GM18520 (cell line): ENCODE data around the gene TMTC1.

Experiments
- ATAC-seq: cut with Tn5 transposase; IDR thresholded peaks from one replicate; pipeline ENCODE4 v1.9.1; 2021; ENCODE audit not compliant: unreplicated experiment

The TMTC1 gene

DNA sequence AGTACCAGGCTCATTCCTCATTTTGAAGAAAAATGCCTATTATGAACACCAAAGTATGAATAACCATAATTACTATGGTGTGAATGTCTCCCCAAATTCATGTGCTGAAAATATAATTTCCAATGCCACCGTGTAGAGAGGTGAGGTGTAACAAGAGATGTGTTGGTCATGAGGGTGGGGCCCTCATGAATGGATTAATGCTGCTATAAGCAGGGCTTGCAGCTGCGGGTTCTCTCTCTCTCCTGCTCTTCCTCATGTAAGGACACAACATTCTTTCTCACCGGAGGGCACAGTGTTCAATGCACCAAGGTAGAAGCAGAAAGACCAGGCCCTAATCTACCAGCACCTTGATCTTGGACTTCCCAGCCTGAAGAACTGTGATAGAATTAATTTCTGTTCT lies 70.0 kb downstream of the TMTC1 start:
- ATAC-seq, result no peak

DNA sequence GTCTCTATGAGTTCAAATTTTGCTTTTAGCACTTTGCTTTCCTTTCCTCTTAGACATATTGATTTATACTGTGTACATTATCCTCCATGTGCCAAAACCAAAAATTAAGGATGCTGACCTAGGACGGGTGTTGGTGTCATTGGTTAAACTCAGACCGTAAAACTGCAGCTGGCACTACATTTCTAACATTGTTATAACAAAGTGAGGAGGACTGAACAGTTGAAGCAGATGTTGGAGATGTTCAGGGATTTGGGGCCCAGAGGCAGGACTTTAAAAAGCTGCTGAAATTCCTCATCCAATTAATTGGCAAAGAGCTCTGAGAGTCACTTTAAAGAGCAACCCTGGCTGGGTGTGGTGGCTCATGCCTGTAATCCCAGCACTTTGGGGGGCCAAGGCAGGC lies 72.4 kb downstream of the TMTC1 start:
- ATAC-seq, result no peak

GRCh38 chr12:29710104-29710503 lies 73.6 kb downstream of the TMTC1 start:
- no peak for ATAC-seq

DNA sequence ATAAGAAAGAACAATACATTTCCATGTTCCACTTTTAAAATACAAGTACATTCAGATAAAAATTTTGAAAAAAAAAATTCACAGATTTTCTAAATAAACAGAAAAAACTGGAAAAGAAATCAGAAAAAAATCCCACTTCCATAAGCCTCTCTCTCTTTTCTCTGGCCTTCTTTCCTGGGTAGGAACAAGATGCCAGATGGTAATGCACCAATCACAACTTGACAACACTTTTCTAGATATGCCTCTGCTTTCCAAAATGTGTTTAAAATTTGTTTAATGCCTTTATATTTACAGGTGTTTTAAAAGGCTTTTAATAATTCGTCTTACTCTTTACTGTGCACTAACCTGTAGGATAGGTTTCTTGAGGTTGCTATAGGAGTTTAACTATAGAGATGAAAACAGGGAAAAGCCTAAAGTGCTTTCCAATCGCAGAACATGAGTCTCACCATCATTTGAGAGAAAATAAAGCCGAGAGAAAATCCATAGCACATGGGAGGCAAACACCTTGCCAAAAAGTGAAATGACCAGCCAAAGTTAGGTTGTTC lies 74.2 kb downstream of the TMTC1 start:
- ATAC-seq, result no peak

DNA sequence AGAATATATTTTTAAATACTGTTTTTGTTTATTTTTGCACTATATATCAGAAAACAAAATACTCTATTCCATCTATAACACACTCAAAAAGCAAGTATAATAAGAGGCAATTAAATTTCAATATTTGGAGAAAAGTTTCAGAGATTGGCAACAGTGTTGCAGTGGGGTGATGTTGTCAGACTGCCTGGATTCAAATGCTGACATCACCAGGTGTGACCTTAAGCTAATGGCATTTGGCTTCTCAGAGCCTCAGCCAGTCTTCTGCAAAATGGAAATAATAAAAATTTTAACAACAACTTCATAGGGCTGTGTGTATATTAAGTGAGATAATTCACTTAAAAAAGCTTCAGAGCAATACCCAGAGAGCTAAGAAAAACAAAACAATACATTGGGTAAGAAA lies 74.7 kb downstream of the TMTC1 start:
- ATAC-seq, result no peak

DNA sequence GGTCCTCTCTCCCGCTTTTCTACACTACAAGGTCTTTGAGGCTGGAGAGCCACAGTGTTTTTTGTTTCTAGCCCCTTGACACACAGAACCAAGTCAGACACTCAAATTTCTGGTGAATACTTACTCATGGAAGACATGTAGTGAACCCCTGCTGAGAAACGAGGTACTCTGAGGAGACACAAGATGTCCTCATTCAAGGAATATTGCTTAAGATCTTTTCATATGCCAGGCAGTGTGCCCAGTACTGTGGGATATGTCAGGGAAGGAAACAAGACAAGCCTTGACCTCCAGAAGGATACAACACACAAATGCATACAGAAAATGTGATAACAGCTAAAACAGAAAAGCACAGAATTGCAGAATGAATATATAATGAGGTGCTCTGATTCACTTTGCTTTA lies 75.9 kb downstream of the TMTC1 start:
- no peak for ATAC-seq

GRCh38 chr12:29706311-29706710 lies 77.4 kb downstream of the TMTC1 start:
- no peak for ATAC-seq

DNA sequence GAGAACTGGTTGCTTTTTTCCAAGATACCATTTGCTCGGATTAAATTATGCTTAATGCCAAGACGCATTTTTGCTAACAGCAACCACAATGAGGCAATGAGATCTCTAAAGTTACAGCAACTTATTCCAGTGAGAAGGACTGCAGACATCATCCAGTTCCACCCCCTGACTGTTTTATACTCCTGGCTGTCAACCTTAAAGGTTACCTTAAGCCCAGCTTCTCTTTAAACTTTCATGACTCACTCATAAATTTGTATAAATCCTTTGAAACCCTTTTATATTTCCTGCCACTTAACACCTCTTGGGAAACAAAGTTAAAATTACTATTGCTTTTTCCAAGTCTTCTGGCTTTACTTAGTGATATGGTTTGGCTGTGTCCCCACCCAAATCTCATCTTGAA lies 80.2 kb downstream of the TMTC1 start:
- ATAC-seq, result no peak

GRCh38 chr12:29702972-29703371 lies 80.8 kb downstream of the TMTC1 start:
- ATAC-seq, result no peak

DNA sequence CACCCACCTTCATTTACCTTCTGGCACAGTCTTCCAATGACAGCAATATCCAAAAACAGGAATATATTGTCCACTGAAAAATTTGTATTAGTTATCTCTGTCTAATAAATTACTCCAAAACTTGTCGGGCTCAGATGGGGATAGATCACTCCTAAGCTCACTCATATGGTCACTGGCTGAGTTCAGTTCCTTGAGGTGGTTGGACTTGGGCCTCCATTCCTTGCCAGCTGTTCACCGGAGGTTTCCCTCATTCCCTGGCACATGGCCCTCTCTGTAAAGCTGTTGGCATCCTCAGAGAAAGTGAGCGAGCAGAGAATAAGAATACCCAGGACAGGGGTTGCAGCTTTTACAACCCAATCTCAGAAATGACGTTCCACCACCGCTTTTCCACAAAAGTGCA lies 81.5 kb downstream of the TMTC1 start:
- no peak for ATAC-seq

GRCh38 chr12:29700761-29701481 lies 82.8 kb downstream of the TMTC1 start:
- no peak for ATAC-seq

DNA sequence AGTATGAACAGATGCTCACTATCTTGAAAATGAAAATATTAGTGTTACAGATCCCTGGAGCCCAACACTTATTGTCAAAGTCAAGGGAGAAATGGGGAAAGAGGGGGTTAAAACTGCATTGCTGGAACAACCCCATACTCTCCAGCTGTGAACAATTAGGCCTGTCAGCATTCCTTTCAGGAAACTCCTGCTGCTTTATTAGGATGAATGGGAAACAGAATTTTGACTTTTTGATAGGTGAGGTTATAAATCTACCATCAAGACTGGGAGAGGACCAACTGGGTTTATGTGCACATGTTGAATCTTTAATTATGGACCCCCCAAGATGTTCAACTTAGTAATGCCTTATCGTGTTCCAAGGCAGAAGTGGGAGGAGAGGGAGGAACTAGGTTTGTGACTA lies 85.0 kb downstream of the TMTC1 start:
- no peak for ATAC-seq

- no peak for ATAC-seq
Measured at GRCh38 chr12:29695800-29696199, 87.9 kb downstream of the TMTC1 start.

GRCh38 chr12:29695026-29695425 lies 88.7 kb downstream of the TMTC1 start:
- no peak for ATAC-seq

DNA sequence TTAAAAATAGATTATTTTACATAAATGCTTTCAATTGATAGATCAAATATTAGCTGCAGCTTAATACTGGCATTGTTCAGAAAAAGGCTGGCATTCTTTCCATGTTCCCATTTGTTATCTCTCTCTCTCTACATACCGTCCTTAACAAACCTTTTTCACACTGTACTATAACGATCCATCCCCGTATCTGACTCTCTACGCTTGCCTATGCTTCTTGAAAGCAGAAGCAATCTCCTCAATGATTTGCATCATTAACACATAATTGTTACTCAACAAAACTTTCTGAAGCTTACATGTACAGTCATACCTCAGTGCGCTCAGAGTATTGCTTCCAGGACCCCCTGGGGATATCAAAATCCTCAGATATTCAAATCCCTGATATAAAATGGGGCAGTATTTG lies 89.7 kb downstream of the TMTC1 start:
- no peak for ATAC-seq

DNA sequence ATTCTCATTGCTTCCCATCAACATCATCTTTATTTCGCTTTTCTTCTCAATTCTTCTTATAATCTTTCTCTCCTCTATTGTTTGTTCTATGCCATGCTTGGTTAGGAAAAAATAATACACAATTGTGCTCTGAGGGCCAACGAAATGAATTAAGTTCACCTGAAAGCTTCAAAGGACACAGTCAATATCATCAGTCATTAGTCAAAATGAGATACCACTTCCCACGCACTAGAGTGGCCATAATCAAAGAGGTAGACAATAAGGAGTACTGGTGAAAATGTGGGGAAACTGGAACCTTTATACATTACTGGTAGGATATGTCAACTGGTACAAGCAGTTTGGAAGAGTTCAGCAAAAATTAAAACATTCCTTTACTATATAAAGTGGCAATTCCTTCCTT lies 91.5 kb downstream of the TMTC1 start:
- ATAC-seq, result no peak

- ATAC-seq, result no peak
Measured at GRCh38 chr12:29691161-29691854, 92.4 kb downstream of the TMTC1 start.

- no peak for ATAC-seq
Measured at GRCh38 chr12:29690728-29691127, 93.0 kb downstream of the TMTC1 start.

- no peak for ATAC-seq
Measured at GRCh38 chr12:29688914-29689313, 94.8 kb downstream of the TMTC1 start.

DNA sequence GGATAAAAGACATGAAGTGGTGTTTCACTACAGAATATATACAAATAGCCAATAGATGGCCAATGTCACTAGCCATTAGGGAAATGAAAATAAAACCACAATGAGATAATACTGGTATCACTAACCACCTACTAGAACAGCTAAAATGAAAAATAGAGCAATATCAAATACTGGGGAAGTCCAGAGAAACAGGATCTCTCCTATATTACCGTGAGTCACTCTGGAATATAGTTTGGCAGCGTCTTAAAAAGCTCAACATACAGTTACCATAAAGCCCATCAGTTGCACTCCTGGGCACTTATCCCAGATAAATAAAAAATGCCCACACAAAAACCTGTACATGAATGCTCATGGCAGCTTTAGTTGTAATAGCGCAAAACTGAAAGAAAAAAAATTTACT lies 101.7 kb downstream of the TMTC1 start:
- no peak for ATAC-seq

- no peak for ATAC-seq
Measured at GRCh38 chr12:29681370-29681769, 102.4 kb downstream of the TMTC1 start.

DNA sequence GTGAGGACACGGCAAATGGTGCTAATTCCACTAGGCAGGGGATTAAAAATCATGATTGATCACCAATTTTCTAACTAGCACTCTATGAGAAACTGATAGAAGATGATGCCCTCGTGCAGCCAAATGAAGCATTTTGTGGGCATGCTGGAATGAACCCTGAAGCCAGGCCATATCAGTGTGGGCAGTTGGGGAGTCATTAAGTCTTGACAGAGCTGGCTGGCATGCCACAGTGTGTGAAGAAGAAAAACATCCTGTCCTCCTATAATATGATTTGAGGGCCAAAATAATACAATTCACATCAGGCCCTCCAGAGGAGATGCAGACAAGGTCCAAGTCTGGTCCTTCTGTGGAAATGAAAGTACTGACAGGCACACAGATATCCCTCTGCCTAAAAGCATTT lies 107.1 kb downstream of the TMTC1 start:
- no peak for ATAC-seq

GRCh38 chr12:29674463-29674862 lies 109.3 kb downstream of the TMTC1 start:
- no peak for ATAC-seq
